Mononuclear cell (primary cell): Measurements from ENCODE around the gene UMODL1. TPM values are rescaled to one million over a fixed set of nuclear protein-coding genes. Genes with fewer than 3 reads are reported as not detected.

ENCODE experiments used
- H3K27me3 ChIP-seq: 2 replicates; pipeline ENCODE4 v1.6.0; 2011; ENCODE audit warnings: low read length, control low read depth; ENCODE audit not compliant: insufficient read depth
- H3K4me1 ChIP-seq: 2 replicates; pipeline ENCODE4 v1.5.1; 2011; ENCODE audit warnings: mild to moderate bottlenecking, low read length, control low read depth; ENCODE audit not compliant: insufficient read depth
- H3K4me3 ChIP-seq: 2 replicates; pipeline ENCODE4 v1.5.1; 2011; ENCODE audit warnings: mild to moderate bottlenecking, low read length, moderate library complexity
- H3K9me3 ChIP-seq: 2 replicates; pipeline ENCODE4 v1.5.1; 2011; ENCODE audit warnings: low read depth, mild to moderate bottlenecking, control low read depth, low read length
- total RNA-seq: library from RNA; depleted of rRNA; stranded (reverse); fragments of >200 nt; gene quantifications from one replicate; pipeline ENCODE4 v1.2.3, GENCODE V29; 2012

Gene UMODL1
- total RNA-seq, 1 donor = under 0.01 TPM

GRCh38 chr21:42186591-42186990, 115.5 kb downstream of the UMODL1 start:
- Histone ChIP-seq H3K4me1 (peaks cover 59% of the 10 kb centered on the region), H3K27me3 (no peaks in the 10 kb centered on the region), H3K4me3 (no peak overlapping the region), H3K9me3 (no peaks in the 10 kb centered on the region)

- Histone ChIP-seq H3K4me1 (peaks cover 74% of the 10 kb centered on the region), H3K9me3 (no peaks in the 10 kb centered on the region), H3K4me3 (no peak overlapping the region), H3K27me3 (no peaks in the 10 kb centered on the region)
These were observed 117.0 kb downstream of the UMODL1 start for GRCh38 chr21:42187976-42188653.

- Histone ChIP-seq H3K4me3 (no peak overlapping the region), H3K9me3 (no peaks in the 10 kb centered on the region), H3K27me3 (no peaks in the 10 kb centered on the region), H3K4me1 (peaks cover 80% of the 10 kb centered on the region)
These were observed 117.5 kb downstream of the UMODL1 start for GRCh38 chr21:42188663-42189062.

GRCh38 chr21:42189431-42189830, 118.3 kb downstream of the UMODL1 start:
- no peaks in the 10 kb centered on the region for H3K9me3 ChIP-seq
- no peaks in the 10 kb centered on the region for H3K27me3 ChIP-seq
- H3K4me3 ChIP-seq = no peak overlapping the region
- H3K4me1 ChIP-seq = peaks cover 83% of the 10 kb centered on the region

- no peaks in the 10 kb centered on the region for H3K9me3 ChIP-seq
These were observed 118.9 kb downstream of the UMODL1 start for GRCh38 chr21:42189860-42190485.

GRCh38 chr21:42190486-42190863, 119.4 kb downstream of the UMODL1 start:
- Histone ChIP-seq H3K27me3 (no peaks in the 10 kb centered on the region), H3K4me3 (no peak overlapping the region), H3K4me1 (peaks cover 94% of the 10 kb centered on the region), H3K9me3 (no peaks in the 10 kb centered on the region)

More at GRCh38 chr21:42189860-42190485, 118.9 kb downstream of the UMODL1 start:
- Histone ChIP-seq H3K4me1 (peaks cover 89% of the 10 kb centered on the region), H3K4me3 (no peak overlapping the region), H3K27me3 (no peaks in the 10 kb centered on the region)

- Histone ChIP-seq H3K4me3 (no peak overlapping the region), H3K9me3 (no peaks in the 10 kb centered on the region), H3K27me3 (no peaks in the 10 kb centered on the region), H3K4me1 (peaks cover 95% of the 10 kb centered on the region)
These were observed 119.9 kb downstream of the UMODL1 start for GRCh38 chr21:42191064-42191463.

- no peaks in the 10 kb centered on the region for H3K27me3 ChIP-seq
- peaks cover 86% of the 10 kb centered on the region for H3K4me1 ChIP-seq
- no peaks in the 10 kb centered on the region for H3K9me3 ChIP-seq
- H3K4me3 ChIP-seq = no peak overlapping the region
These were observed 120.8 kb downstream of the UMODL1 start for GRCh38 chr21:42191696-42192595.

Other genes starting within 250 kb of the UMODL1 start
- gene PRDM15, start 192.0 kb upstream of the UMODL1 start, total RNA-seq = 8.1 TPM
- gene C2CD2, start 117.3 kb upstream of the UMODL1 start, total RNA-seq = 5.6 TPM
- 60.4 TPM for gene ZBTB21, start 61.0 kb upstream of the UMODL1 start, total RNA-seq
- gene ABCG1, start 147.8 kb downstream of the UMODL1 start, total RNA-seq = 33.0 TPM
- not detected for gene TFF3, start 244.1 kb downstream of the UMODL1 start, total RNA-seq